A549 treated with CpdA at 1 μM for 4 hours (cell line): ENCODE results near the gene PNPLA2. TPM values are rescaled to one million over a fixed set of nuclear protein-coding genes. Genes with fewer than 3 reads are reported as not detected.

Experiments
- total RNA-seq: library from RNA; stranded (reverse); fragments of 200-300 nt; extraction: Qiagen RNA extraction; gene quantifications from 5 replicates; pipeline ENCODE4 v1.2.3, GENCODE V29; 2022; ENCODE audit warnings: low read depth

The PNPLA2 gene
- 33.3 to 63.5 TPM (median 54.2 TPM) in 5 replicates for total RNA-seq

GRCh38 chr11:818396-819128 is at the start of gene PNPLA2:
TSS of gene PNPLA2 (plus strand) at chr11:818914. CDS start at chr11:819719, 805 bp downstream.

GRCh38 chr11:777288-778255 is 41.1 kb upstream of the PNPLA2 start, which contains the start of gene GATD1:
TSS of gene GATD1 (minus strand) at chr11:777487. CDS start at chr11:777462, 25 bp downstream.

GRCh38 chr11:789943-790342 is 28.8 kb upstream of the PNPLA2 start, which contains the start of gene CEND1:
TSS of gene CEND1 (minus strand) at chr11:790090. CDS start at chr11:788576, 1,514 bp downstream.

GRCh38 chr11:798093-798713 is 20.5 kb upstream of the PNPLA2 start, which contains the start of gene SLC25A22:
TSS of gene SLC25A22 (minus strand) at chr11:798281. CDS start at chr11:795006, 3,275 bp downstream.

GRCh38 chr11:809287-810039 is 9.3 kb upstream of the PNPLA2 start, which contains the start of gene RPLP2:
TSS of gene RPLP2 (plus strand) at chr11:809967. CDS start at chr11:810235, 268 bp downstream.

GRCh38 chr11:827897-828192 is 9.1 kb downstream of the PNPLA2 start, which contains the start of gene CRACR2B:
TSS of gene CRACR2B (plus strand) at chr11:827919. CDS start at chr11:828608, 689 bp downstream.

GRCh38 chr11:832529-833113 is 13.9 kb downstream of the PNPLA2 start, which contains the start of gene CD151:
TSS of gene CD151 (plus strand) at chr11:832952. CDS start at chr11:836070, 3,118 bp downstream.

GRCh38 chr11:842370-843002 is 23.8 kb downstream of the PNPLA2 start, which contains the start of the genes POLR2L and TSPAN4:
TSS of gene POLR2L (minus strand) at chr11:842529. CDS start at chr11:842508, 21 bp downstream.
TSS of gene TSPAN4 (plus strand) at chr11:842852. CDS start at chr11:850305, 7,453 bp downstream.

Other genes with a start within 250 kb of the PNPLA2 start
- 28.0 to 34.8 TPM (median 34.2 TPM) in 5 replicates for gene PHRF1, start 242.4 kb upstream of the PNPLA2 start, total RNA-seq
- 4.7 to 6.9 TPM (median 6.3 TPM) in 5 replicates for gene IRF7, start 203.0 kb upstream of the PNPLA2 start, total RNA-seq
- gene CDHR5, start 194.0 kb upstream of the PNPLA2 start, total RNA-seq, result 0.03 to 0.19 TPM (median 0.03 TPM) in 3 of 5 replicates, not detected in the others
- gene SCT, start 191.7 kb upstream of the PNPLA2 start, total RNA-seq, result not detected in 5 replicates
- gene DRD4, start 181.6 kb upstream of the PNPLA2 start, total RNA-seq, result 0.13 to 0.41 TPM (median 0.28 TPM) in 4 of 5 replicates, not detected in the other
- gene DEAF1, start 123.7 kb upstream of the PNPLA2 start, total RNA-seq, result 25.7 to 36.7 TPM (median 34.9 TPM) in 5 replicates
- 8.9 to 11.1 TPM (median 10.7 TPM) in 5 replicates for gene TMEM80, start 123.1 kb upstream of the PNPLA2 start, total RNA-seq
- gene EPS8L2, start 112.7 kb upstream of the PNPLA2 start, total RNA-seq, result 78.2 to 132 TPM (median 114 TPM) in 5 replicates
- 415 to 447 TPM (median 432 TPM) in 5 replicates for gene TALDO1, start 71.5 kb upstream of the PNPLA2 start, total RNA-seq
- 38.5 to 51.7 TPM (median 45.2 TPM) in 5 replicates for gene GATD1, start 41.4 kb upstream of the PNPLA2 start, total RNA-seq
- gene CEND1, start 28.8 kb upstream of the PNPLA2 start, total RNA-seq, result 1.6 to 1.8 TPM (median 1.7 TPM) in 5 replicates
- gene SLC25A22, start 20.6 kb upstream of the PNPLA2 start, total RNA-seq, result 23.3 to 38.0 TPM (median 36.9 TPM) in 5 replicates
- 8.7 to 15.1 TPM (median 14.5 TPM) in 5 replicates for gene PIDD1, start 13.7 kb upstream of the PNPLA2 start, total RNA-seq
- 1,534 to 2,430 TPM (median 2,343 TPM) in 5 replicates for gene RPLP2, start 8.9 kb upstream of the PNPLA2 start, total RNA-seq
- gene CRACR2B, start 9.0 kb downstream of the PNPLA2 start, total RNA-seq, result 2.1 to 4.9 TPM (median 3.6 TPM) in 5 replicates
- gene CD151, start 14.0 kb downstream of the PNPLA2 start, total RNA-seq, result 725 to 823 TPM (median 751 TPM) in 5 replicates
- 565 to 731 TPM (median 616 TPM) in 5 replicates for gene POLR2L, start 23.6 kb downstream of the PNPLA2 start, total RNA-seq
- 117 to 183 TPM (median 173 TPM) in 5 replicates for gene TSPAN4, start 23.9 kb downstream of the PNPLA2 start, total RNA-seq
- gene CHID1, start 91.9 kb downstream of the PNPLA2 start, total RNA-seq, result 70.7 to 81.3 TPM (median 76.3 TPM) in 5 replicates
- gene AP2A2, start 107.0 kb downstream of the PNPLA2 start, total RNA-seq, result 32.1 to 39.7 TPM (median 36.5 TPM) in 5 replicates
- under 0.01 to 0.01 TPM in 2 of 5 replicates, not detected in the others for gene MUC6, start 217.8 kb downstream of the PNPLA2 start, total RNA-seq